Choroid plexus epithelial cell (primary cell): ENCODE data around the gene RAX.

Source experiments
- DNase-seq: peaks from one replicate; pipeline ENCODE4 v3.0.0-alpha.2; 2010; ENCODE audit warnings: low read depth
- H3K4me3 ChIP-seq: 2 replicates; pipeline ENCODE4 v1.5.1; 2011; ENCODE audit warnings: low read depth, mild to moderate bottlenecking, control low read depth, low read length, moderate library complexity
- CTCF ChIP-seq: conservative IDR thresholded peaks from 2 replicates; pipeline ENCODE4 v1.5.1; 2011; ENCODE audit warnings: low read depth, mild to moderate bottlenecking, control low read depth, inconsistent platforms, low read length, moderate library complexity

The RAX gene

GRCh38 chr18:59220164-59220783, 53.0 kb downstream of the RAX start:
- TF ChIP-seq CTCF = no peak
- H3K4me3 ChIP-seq = no peak overlapping the region
- DNase-seq = no peak

DNA sequence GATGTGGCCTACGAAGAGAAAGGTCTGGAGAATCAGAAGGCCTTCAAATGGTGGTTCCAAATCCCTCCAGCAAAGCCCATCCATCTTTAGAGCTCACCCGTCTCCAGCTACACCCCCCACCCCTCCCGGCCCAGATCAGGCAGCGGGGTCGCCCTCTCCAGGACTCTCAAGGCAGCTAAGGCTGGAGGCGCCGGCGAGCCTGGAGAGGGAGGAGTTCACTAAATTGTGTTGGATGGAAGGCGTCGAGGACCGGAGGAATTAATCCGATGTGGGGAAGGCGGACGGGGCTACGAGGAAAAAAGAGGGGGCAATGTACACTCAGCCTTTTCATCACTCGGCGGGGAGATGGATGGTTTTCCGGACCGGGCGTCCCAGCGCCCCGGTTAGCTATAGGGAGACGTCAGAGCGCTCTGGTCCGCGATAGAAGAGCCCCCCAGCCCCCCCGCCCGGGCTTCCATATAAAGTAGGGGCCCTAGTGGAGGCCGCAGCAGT, 53.5 kb downstream of the RAX start, which contains the start of gene GRP:
Gene GRP, plus strand, starts transcription at position 487 of the 492 bp plus-strand sequence. CDS start 108 bp downstream, outside the sequence.
- no peak within 1 kb of the TSS for H3K4me3 ChIP-seq
- TF ChIP-seq CTCF = no peak
- no peak for DNase-seq

- H3K4me3 ChIP-seq = no peak overlapping the region
- no peak for DNase-seq
- TF ChIP-seq CTCF = no peak
Measured at GRCh38 chr18:59218018-59218417, 55.2 kb downstream of the RAX start.
